Fibroblast of skin of right quadriceps (primary cell): Measurements from ENCODE around the gene TBX2.
"Not testable (repeated sequence)": the region's sequence is repeated elsewhere in the genome, so short reads cannot be mapped to it uniquely, and the experiment has no call there.

Source experiments
- DNase-seq: peaks from one replicate; pipeline ENCODE4 v3.0.0-alpha.2; 2013

Gene TBX2

DNA sequence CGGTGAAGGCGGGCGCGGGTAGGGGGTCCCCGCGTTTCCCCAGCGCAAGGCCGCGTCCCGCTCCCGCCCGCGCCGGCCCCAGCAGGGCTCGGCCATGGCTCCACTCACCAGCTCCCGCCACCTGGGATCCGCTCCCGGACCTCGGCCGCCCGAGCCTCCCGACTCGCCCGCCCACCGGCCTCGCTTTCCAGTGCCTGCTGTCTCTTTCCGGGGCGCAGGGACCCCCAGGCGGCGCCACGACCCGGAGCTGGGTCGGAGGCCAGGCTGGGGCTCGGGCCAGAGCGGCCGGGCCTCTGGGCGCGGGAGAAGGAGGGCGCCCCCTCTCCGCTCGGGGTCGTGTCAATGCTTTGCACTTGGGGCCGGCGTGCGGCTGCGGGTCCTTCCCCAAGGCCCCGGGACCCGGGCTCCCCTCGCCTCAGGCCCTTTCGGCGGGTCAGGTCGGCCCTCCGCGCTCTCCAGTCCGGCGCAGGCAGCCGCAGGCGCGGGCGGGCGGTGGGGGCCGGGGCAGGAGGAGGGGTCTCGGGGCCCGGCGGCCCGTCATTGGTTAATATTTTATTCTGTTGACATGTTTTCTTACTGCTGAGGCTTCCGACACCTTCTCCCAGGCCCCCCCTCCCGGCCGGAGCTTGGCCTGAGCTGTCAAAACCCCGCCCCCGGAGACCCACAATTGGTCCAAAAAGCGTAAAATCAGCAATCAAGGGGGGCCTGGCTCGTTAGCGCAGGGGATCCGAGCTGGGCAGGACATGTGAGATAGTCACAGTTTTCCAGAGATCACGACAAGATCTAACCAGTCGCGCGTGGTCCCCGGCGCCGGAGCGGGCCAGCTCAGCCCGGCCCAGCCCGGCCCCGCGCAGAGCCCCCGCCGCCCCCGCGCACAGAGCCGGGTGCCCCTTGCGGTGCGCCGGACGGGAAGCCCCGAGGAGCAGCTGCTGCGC lies at the start of gene TBX2:
TBX2 (plus strand) TSS at position 713 of the 935 bp plus-strand sequence. CDS start 334 bp downstream, outside the sequence.
- peak; percentile 83 for DNase-seq

DNA sequence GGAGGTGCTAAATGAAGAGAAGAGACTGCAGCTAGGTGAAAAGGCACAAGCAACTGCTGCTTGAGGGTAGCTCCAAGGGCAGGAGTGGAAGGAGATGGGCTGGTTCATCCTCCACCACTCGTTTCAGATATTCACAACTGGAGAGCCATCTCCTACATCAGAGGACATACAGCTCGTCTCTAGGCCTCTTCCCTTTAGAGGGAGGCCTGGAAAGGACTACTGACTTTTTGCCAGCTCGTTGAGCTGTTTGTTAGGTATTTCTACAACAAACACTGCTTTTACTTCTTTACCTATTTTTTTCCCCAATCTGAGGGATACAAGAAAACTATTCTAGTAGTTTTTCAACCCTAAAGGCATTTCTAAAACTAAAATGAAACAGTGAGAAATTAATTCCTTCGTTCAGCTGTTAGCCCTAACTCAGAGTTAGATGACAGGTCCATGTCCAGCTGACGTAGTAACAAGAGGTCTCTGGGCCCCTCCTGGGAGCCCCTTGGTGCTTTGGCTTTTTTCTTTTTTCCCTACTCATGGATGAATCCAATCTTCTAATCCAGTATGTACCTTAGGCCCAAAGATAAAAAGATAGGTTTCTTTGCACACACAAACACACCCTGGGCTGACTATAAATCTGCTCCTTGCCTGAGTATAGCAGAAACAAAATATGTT lies 47.8 kb upstream of the TBX2 start:
- DNase-seq, result no peak

DNA sequence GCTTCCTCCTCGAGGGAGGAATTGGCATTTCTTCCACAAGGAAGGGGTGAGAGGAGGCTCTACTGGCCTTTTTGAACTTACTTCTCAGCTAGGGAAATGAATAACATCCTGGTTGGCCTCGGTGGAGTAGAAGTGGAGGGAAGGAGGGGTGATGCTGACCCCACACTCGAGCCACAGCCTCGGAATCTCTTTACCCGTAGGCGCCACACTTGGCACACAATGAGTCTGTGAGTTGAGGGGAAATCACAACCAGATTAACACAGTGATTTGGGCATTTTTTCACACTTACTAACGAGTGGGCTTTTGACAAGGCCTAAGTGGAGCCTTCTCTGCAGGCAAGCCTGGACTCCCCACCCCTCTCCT lies 47.3 kb upstream of the TBX2 start:
- no peak for DNase-seq

GRCh38 chr17:61352781-61353491 lies 46.7 kb upstream of the TBX2 start:
- no peak for DNase-seq

DNA sequence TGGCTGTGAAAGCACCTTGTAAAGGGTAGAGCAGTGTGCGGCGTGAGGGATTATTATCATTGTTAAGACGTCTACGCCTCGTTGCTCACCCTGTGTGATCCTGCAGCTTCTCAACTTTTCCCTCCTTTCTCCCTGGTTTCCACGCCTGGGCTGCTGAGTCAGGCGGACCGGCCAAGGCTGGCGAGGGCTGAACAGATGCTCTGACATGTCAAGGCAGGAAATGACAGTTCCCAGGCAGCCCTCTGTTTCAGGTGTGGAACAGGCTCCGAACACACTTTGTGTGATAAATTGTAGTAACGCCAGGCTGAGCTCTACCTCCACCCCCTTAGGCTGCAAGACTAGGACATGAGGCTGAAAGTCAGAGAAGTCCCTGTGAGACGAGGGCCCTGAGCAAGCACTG lies 46.0 kb upstream of the TBX2 start:
- no peak for DNase-seq

DNA sequence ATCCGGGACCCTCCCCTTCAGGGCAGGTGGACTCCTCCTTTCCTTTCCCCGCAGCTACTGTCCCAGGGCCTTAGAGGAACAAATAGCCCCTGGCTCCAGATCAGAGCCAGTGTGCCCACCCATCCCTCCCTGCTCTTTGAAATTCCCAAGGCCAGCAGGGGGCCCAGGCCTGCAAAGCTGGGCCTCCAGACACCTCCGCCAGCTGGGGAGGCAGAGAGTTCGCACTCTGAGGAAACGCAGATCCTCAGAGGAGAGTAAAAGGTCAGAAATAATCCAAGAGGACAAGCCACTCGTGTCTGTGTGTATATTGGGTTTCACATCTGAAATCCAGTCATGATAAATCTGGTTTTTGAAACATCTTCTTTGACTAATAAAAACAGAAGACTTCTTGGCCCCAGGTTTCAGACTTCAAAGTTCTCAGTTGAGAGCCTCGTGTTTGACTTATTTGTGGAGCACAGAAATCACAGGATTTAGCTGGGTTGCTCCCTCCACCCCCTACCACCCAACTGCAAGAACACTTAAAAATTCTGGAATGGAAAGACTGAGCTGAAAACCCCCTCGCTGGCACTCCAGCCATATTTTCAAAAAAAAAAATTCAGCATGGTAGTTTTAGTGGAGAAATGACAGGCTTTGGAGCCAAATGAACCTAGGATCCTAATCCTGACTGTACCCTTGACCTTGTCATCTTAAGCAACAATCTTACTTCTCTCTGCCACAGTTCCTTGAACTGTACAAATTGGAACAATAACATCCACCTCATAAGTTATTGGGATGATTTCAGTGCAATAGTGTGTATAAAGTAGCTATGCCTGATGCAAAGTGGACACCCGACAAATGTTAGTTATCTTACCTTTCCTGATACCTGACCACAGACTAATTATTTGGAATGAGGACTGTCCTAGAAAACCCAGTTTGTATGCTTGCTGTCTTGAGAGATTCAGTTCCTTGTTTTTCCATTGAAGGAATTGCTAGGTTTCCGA lies 44.5 kb upstream of the TBX2 start:
- no peak for DNase-seq

GRCh38 chr17:61357061-61357460 lies 42.6 kb upstream of the TBX2 start:
- DNase-seq, result not testable (repeated sequence)

DNA sequence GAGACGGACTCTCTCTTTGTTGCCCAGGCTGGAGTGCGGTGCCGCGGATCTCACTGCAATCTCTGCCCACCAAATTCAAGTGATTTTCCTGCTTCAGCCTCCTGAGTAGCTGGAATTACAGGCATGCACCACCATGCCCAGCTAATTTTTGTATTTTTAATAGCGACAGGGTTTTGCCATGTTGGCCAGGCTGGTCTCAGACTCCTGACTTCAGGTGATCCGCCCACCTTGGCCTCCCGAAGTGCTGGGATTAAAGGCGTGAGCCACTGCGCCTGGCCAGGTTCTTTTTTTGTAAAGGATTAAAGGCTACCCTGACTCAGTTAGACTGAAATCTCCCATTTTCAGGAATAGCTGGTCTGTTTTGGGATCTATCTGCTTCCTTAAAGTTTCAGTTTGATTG lies 40.1 kb upstream of the TBX2 start:
- DNase-seq, result not testable (repeated sequence)

DNA sequence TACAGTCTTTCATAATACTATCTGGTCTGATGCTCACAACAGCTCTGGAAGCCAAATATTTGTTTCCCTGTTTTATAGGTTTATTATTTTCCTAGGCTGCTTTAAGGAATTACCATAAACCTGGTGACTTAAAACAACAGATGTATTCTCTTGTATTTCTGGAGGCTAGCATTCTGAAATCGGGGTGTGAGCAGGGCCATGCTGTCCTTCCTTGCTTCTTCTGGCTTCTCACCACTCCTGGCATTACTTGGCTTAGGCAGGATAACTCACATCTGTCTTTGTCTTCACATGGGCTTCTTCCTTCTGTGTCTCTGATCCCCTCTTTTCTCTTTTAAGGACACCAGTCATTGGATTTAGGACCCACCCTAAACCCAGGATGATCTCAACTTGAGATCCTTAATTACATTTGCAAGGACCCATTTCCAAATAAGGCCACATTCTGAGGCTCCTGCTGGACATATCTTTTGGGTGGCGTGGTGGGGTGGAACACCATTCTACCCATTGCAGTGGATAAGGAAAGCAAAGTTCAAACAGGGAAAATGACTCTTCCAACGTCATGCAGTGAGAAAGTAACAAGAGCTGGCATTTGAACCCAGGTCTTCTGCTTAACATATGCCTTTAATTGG lies 39.2 kb upstream of the TBX2 start:
- no peak for DNase-seq

GRCh38 chr17:61361084-61361483 lies 38.6 kb upstream of the TBX2 start:
- DNase-seq, result peak; percentile 85

- DNase-seq, result no peak
These were observed 37.2 kb upstream of the TBX2 start for GRCh38 chr17:61362396-61362795.

DNA sequence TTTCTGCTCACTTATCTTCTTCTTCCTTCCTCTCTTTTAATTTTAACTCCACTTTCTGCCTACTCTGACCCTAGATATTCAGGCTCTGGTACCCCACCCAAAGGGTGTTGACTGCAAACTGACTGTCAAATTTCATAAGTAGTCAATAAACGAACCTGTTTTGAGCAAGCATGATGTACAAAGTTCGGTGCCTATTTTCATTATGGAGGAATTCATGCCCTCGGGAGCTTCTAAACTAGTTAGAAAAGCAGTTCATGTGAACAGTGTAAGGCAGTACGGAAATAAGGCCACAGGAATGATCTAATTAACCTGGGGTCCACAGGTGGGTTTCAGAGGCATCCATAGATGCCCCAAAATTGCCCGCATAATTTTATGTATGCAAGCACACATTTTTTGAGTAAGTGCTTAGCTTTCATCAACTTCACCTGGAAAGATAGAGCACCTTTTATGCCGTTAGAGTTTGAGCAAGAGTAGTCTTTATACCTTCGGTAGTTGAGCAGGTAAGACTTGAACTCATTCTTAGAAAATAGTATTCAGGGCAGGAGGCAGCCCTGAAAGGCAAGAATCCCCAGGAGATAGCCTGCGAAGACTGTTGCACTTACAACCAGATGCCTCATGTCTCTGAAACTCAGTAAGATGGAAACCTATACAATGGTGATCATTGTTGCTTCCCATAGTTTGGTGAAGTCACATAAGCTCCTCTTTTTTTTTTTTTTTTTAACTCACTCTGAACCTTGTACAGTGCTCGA lies 36.6 kb upstream of the TBX2 start:
- DNase-seq, result no peak

- no peak for DNase-seq
These were observed 35.8 kb upstream of the TBX2 start for GRCh38 chr17:61363601-61364462.

DNA sequence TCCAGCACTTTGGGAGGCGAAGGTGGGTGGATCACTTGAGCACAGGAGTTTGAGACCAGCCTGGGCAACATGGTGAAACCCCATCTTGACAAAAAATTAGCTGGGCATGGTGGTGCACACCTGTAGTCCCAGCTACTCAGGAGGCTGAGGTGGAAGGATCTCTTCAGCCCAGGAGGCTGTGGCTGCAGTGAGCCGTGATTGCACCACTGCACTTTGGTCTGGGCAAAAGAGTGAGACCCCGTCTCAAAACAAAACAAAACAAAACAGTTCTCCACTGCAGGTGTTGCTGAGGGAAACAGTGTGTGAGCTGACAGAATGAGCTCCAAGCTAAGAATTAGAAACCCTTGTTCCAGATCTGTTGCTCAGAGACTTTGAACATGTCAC lies 35.2 kb upstream of the TBX2 start:
- no peak for DNase-seq

- DNase-seq, result no peak
These were observed 33.4 kb upstream of the TBX2 start for GRCh38 chr17:61366076-61366714.

DNA sequence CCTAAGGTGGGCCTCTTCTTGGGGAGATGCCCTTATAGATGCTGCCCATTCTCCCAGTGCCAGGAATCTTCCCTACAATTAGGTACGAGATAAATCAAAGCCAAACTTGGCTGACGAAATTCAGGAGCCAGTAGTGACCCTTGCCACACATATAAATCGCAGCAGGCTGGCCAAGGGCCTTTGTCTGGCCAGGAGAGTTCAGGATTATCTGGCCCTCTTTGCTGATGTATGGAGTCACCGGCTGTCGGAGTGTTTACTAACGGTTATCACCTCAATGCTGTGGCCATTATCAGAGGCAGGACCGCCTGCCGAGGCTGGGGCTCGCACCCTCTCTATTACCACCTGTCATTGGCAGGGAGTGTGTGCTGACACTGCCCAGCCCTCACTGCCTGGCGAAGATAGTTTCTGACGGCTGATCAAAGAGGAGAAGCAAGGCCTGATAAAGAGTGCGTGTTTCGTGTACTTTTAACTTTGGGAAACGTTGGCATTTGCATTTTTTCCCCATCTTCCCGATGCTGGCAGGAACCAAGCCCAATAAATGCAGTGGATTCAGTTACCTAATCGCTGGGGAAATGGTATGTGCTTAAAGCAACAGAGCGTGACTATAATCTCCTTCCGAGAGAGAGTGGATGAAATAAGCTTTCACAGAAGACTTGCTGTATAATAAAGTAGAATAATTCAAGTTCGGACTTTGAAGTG lies 32.8 kb upstream of the TBX2 start:
- no peak for DNase-seq

DNA sequence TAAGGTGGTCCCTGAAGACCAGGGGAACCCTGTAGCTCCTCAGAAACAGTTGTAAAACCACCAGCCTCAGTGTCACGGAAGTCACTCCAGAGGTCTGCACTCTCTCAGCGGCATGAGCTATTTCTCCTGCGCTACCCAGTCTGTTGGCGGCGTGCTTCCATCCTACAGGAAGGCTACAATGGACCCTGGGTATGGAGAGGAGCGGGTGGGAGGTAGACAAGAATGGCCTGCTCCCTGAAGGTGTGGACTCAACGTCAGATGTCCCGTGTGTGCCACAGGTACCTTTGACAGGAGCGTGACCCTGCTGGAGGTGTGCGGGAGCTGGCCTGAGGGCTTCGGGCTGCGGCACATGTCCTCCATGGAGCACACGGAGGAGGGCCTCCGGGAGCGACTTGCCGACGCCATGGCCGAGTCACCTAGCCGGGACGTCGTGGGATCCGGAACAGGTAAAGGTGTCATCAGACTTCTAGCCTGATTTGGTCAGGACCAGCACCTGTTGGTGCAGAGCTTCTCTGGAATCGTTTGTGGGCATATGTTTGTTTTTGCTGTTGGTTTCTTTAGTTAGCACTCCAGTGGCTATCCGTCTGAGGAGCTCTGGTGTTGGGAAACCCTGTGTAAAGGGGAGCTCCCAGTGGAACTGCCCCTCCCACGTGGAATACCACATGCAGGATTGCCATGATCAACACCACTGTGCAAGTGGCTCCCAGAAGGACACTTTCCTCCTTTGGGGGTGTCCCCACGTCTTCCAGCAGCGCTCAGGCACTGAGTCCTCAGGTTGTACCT lies 31.4 kb upstream of the TBX2 start:
- DNase-seq, result no peak

DNA sequence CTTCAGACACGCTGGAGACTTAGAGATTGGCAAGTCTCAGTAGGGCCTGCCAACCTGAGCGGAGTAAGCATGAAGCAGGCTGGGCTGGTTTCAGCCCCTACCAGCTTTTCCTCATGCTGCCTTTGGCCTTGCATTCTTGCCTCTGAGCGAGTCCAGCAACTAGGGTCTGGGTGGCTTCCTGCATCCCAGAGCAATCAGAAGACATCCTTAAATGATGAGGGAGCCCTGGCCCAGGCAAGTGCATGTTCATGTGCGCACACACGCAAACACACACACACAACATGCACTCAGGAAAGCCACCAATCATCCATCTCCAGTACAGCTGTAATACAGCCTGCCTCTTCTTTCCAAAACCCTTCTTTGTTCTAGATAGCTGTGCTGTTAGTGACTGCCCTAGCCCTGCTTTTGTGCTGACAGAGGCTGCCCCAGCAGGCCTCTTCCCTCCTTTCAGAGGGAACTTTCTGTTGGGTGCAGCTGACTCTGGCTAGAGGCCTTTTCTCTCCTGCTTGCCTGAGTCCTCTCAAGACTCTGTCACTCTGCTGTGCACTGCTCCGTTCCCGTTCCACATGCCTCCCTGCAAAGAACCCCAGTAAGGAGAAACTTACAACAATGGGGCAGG lies 30.7 kb upstream of the TBX2 start:
- DNase-seq, result no peak
